Natural killer cell treated with Interleukin-12 subunit alpha and Interleukin-12 subunit beta and Interleukin-15 and Interleukin-18, amount 100 ng/mL, for 72 hours (primary cell): ENCODE measurements around the gene RNF223. TPM values are rescaled to one million over a fixed set of nuclear protein-coding genes. Genes with fewer than 3 reads are reported as not detected.
A peak's percentile ranks its signal among the peaks of the same experiment; 100 is the strongest.
"Not testable (repeated sequence)": the region's sequence is repeated elsewhere in the genome, so short reads cannot be mapped to it uniquely, and the experiment has no call there.

Experiments used
- ATAC-seq, 2 donors: fragments of 150-1000 bp; cut with Tn5 transposase in 1 of 2; sonication (Bioruptor Pico), chemical (Tn5 transposase) in 1 of 2; 2 replicates each; pipeline ENCODE4 v1.10.0; 2021
- DNase-seq: peaks from one replicate; pipeline ENCODE4 v3.0.0; 2022; ENCODE audit warnings: low spot score
- H3K27ac Mint-ChIP-seq, 2 donors: 1 replicate in 1 of 2; 2 replicates in 1 of 2; pipeline ENCODE4 v1.8.0; 2022; ENCODE audit warnings: mixed read lengths in 2 of 2, mild to moderate bottlenecking in 1 of 2, moderate library complexity in 1 of 2
- H3K27me3 Mint-ChIP-seq, 2 donors: 1 replicate in 1 of 2; 2 replicates in 1 of 2; pipeline ENCODE4 v1.8.0; 2022; ENCODE audit warnings: mixed read lengths in 2 of 2
- H3K36me3 Mint-ChIP-seq: one replicate; pipeline ENCODE4 v1.8.0; 2022; ENCODE audit warnings: mixed read lengths
- H3K4me1 Mint-ChIP-seq, 2 donors: 1 replicate in 1 of 2; 2 replicates in 1 of 2; pipeline ENCODE4 v1.8.0; 2022; ENCODE audit warnings: low read depth in 2 of 2, mixed read lengths in 2 of 2, mild to moderate bottlenecking in 1 of 2
- H3K4me3 Mint-ChIP-seq: one replicate; pipeline ENCODE4 v1.8.0; 2022; ENCODE audit warnings: mixed read lengths
- H3K9me3 Mint-ChIP-seq: 2 replicates; pipeline ENCODE4 v1.8.0; 2022; ENCODE audit warnings: mixed read lengths
- total RNA-seq, 2 donors: library from RNA; stranded (reverse); gene quantifications; one replicate each; pipeline ENCODE4 v1.2.3, GENCODE V29; 2022

Gene RNF223
- total RNA-seq, 2 donors from 2014 or later, result not detected

- no peak overlapping the region for H3K27ac Mint-ChIP-seq
- peaks cover 7 to 16% of the 10 kb centered on the region in 2 donors for H3K4me1 Mint-ChIP-seq
- no peak for DNase-seq
- ATAC-seq, result no peak
- no peak overlapping the region for H3K4me3 Mint-ChIP-seq
- H3K36me3 Mint-ChIP-seq, result no peaks in the 10 kb centered on the region
- no peaks in the 10 kb centered on the region for H3K27me3 Mint-ChIP-seq
- no peaks in the 10 kb centered on the region for H3K9me3 Mint-ChIP-seq
Measured at GRCh38 chr1:1067284-1067859, 6.7 kb downstream of the RNF223 start.

GRCh38 chr1:1066403-1067283 is 7.5 kb downstream of the RNF223 start:
- Mint-ChIP-seq H3K27ac (no peak overlapping the region), H3K4me3 (no peak overlapping the region), H3K36me3 (no peaks in the 10 kb centered on the region), H3K27me3 (no peaks in the 10 kb centered on the region), H3K9me3 (no peaks in the 10 kb centered on the region), H3K4me1 (peaks cover 7 to 16% of the 10 kb centered on the region in 2 donors)
- ATAC-seq, result no peak
- no peak for DNase-seq

GRCh38 chr1:1065940-1066304 is 8.2 kb downstream of the RNF223 start:
- not testable (repeated sequence) for H3K9me3 Mint-ChIP-seq, DNase-seq, H3K36me3 Mint-ChIP-seq, ATAC-seq, H3K27me3 Mint-ChIP-seq
- Mint-ChIP-seq H3K4me3 (peak overlapping the region; percentile 28), H3K4me1 (peaks cover 7 to 16% of the 10 kb centered on the region in 2 donors), H3K27ac (peak overlapping the region in 1 of 2 donors; percentile 62)

- Mint-ChIP-seq H3K4me3 (peak overlapping the region; percentile 28), H3K4me1 (peaks cover 7 to 18% of the 10 kb centered on the region in 2 donors), H3K36me3 (no peaks in the 10 kb centered on the region), H3K27ac (peak overlapping the region in 1 of 2 donors; percentile 62), H3K9me3 (no peaks in the 10 kb centered on the region), H3K27me3 (no peaks in the 10 kb centered on the region)
- DNase-seq (no peak), ATAC-seq (no peak)
Measured at GRCh38 chr1:1065265-1065939, 8.7 kb downstream of the RNF223 start.

GRCh38 chr1:1063945-1064831 is 9.9 kb downstream of the RNF223 start:
- no peaks in the 10 kb centered on the region for H3K27me3 Mint-ChIP-seq
- H3K36me3 Mint-ChIP-seq, result no peaks in the 10 kb centered on the region
- peaks cover 7 to 25% of the 10 kb centered on the region in 2 donors for H3K4me1 Mint-ChIP-seq
- H3K4me3 Mint-ChIP-seq, result peak overlapping the region; percentile 72
- peak overlapping the region; percentile 72 to 86 for H3K27ac Mint-ChIP-seq
- DNase-seq, result peak; percentile 98
- peak; percentile 89 to 91 for ATAC-seq
- H3K9me3 Mint-ChIP-seq, result no peaks in the 10 kb centered on the region

- Mint-ChIP-seq H3K27ac (peak overlapping the region; percentile 72 to 86), H3K36me3 (no peaks in the 10 kb centered on the region), H3K27me3 (peaks cover under 1 to 3% of the 10 kb centered on the region in 2 donors), H3K4me1 (peaks cover 7 to 29% of the 10 kb centered on the region in 2 donors), H3K9me3 (no peaks in the 10 kb centered on the region), H3K4me3 (peak overlapping the region; percentile 52)
- DNase-seq, result no peak
- ATAC-seq, result no peak
Measured at GRCh38 chr1:1063261-1063944, 10.7 kb downstream of the RNF223 start.

- no peaks in the 10 kb centered on the region for H3K36me3 Mint-ChIP-seq
- peak overlapping the region; percentile 58 to 86 for H3K27ac Mint-ChIP-seq
- DNase-seq (no peak), ATAC-seq (no peak)
- no peaks in the 10 kb centered on the region for H3K9me3 Mint-ChIP-seq
- peaks cover 6 to 8% of the 10 kb centered on the region in 2 donors for H3K27me3 Mint-ChIP-seq
- peaks cover 7 to 32% of the 10 kb centered on the region in 2 donors for H3K4me1 Mint-ChIP-seq
- peak overlapping the region; percentile 52 for H3K4me3 Mint-ChIP-seq
Measured at GRCh38 chr1:1062348-1063163, 11.6 kb downstream of the RNF223 start.

- ATAC-seq, result no peak
- H3K36me3 Mint-ChIP-seq, result no peaks in the 10 kb centered on the region
Measured at GRCh38 chr1:1061682-1062345, 12.3 kb downstream of the RNF223 start.

GRCh38 chr1:1060281-1061000 is 13.7 kb downstream of the RNF223 start:
- Mint-ChIP-seq H3K27me3 (peaks cover 6 to 8% of the 10 kb centered on the region in 2 donors), H3K36me3 (no peaks in the 10 kb centered on the region), H3K4me3 (peak overlapping the region; percentile 54), H3K27ac (peak overlapping the region in 1 of 2 donors; percentile 33), H3K9me3 (no peaks in the 10 kb centered on the region), H3K4me1 (peaks cover 3 to 31% of the 10 kb centered on the region in 2 donors)
- no peak for ATAC-seq
- DNase-seq, result no peak

More at GRCh38 chr1:1061682-1062345, 12.3 kb downstream of the RNF223 start:
- Mint-ChIP-seq H3K27me3 (peaks cover 6 to 8% of the 10 kb centered on the region in 2 donors), H3K4me1 (peaks cover 7 to 32% of the 10 kb centered on the region in 2 donors), H3K9me3 (no peaks in the 10 kb centered on the region), H3K27ac (no peak overlapping the region), H3K4me3 (no peak overlapping the region)
- no peak for DNase-seq

GRCh38 chr1:1059494-1060280 is 14.4 kb downstream of the RNF223 start:
- DNase-seq (peak; percentile 90), ATAC-seq (peak; percentile 78 to 85)
- Mint-ChIP-seq H3K27ac (peak overlapping the region in 1 of 2 donors; percentile 33), H3K9me3 (no peaks in the 10 kb centered on the region), H3K27me3 (peaks cover 6 to 8% of the 10 kb centered on the region in 2 donors), H3K4me3 (peak overlapping the region; percentile 54), H3K36me3 (no peaks in the 10 kb centered on the region), H3K4me1 (peaks cover 0 to 29% of the 10 kb centered on the region in 2 donors)
